ENCODE results near the gene NFATC2. TPM values are rescaled to one million over a fixed set of nuclear protein-coding genes. Genes with fewer than 3 reads are reported as not detected.

The NFATC2 gene
- total and polyA plus RNA-seq, 7 donors: 1.4 to 16.9 (median 5.0) TPM

- H3K4me1 ChIP-seq: no peaks in the 10 kb centered on the region
- H3K27ac ChIP-seq: no peak overlapping the region
- no peaks in the 10 kb centered on the region for H3K9me3 ChIP-seq
- DNase-seq: no peak
- H3K27me3 ChIP-seq: no peaks in the 10 kb centered on the region
- no peak for TF ChIP-seq EP300 (IDR thresholded peaks at IDR 0.05)
- 97 to 98% methylated on average over 64 of the region's 64 CpGs for WGBS, 2 donors
- intact Hi-C loops (cut with DNase I): no loop called here
- no peaks in the 10 kb centered on the region for H3K36me3 ChIP-seq
- no peak overlapping the region for H3K4me3 ChIP-seq
These were observed 19.1 kb downstream of the NFATC2 start for GRCh38 chr20:51523276-51524013.

- TF ChIP-seq CTCF (IDR thresholded peaks at IDR 0.05) (no peak), POLR2A (IDR thresholded peaks at IDR 0.05) (no peak), EP300 (IDR thresholded peaks at IDR 0.05) (no peak), POLR2AphosphoS5 (IDR thresholded peaks at IDR 0.05) (no peak)
- no peak overlapping the region for H3K27ac ChIP-seq
- no peaks in the 10 kb centered on the region for H3K4me1 ChIP-seq
- H3K36me3 ChIP-seq: no peaks in the 10 kb centered on the region
- no peak for DNase-seq
- 96 to 97% methylated on average over 9 of the region's 9 CpGs for WGBS, 2 donors
- H3K27me3 ChIP-seq: no peaks in the 10 kb centered on the region
- H3K4me3 ChIP-seq: no peak overlapping the region
- intact Hi-C loops (cut with DNase I): no loop called here
- no peaks in the 10 kb centered on the region for H3K9me3 ChIP-seq
These were observed 20.3 kb downstream of the NFATC2 start for GRCh38 chr20:51522207-51522606.

GRCh38 chr20:51517839-51518238 lies 24.7 kb downstream of the NFATC2 start:
- no peaks in the 10 kb centered on the region for H3K36me3 ChIP-seq
- WGBS, 2 donors: 79 to 93% methylated on average over 2 of the region's 2 CpGs
- no peak for DNase-seq
- TF ChIP-seq EP300 (IDR thresholded peaks at IDR 0.05) (no peak), POLR2AphosphoS5 (IDR thresholded peaks at IDR 0.05) (no peak), CTCF (IDR thresholded peaks at IDR 0.05) (no peak), POLR2A (IDR thresholded peaks at IDR 0.05) (no peak)
- no peak overlapping the region for H3K27ac ChIP-seq
- H3K27me3 ChIP-seq: no peaks in the 10 kb centered on the region
- intact Hi-C loops (cut with DNase I): no loop called here
- H3K9me3 ChIP-seq: no peaks in the 10 kb centered on the region
- H3K4me3 ChIP-seq: no peak overlapping the region
- H3K4me1 ChIP-seq: no peaks in the 10 kb centered on the region

- Histone ChIP-seq H3K9me3 (no peaks in the 10 kb centered on the region), H3K27ac (no peak overlapping the region), H3K36me3 (no peaks in the 10 kb centered on the region), H3K4me3 (no peak overlapping the region), H3K4me1 (no peaks in the 10 kb centered on the region), H3K27me3 (no peaks in the 10 kb centered on the region)
- TF ChIP-seq EP300 (IDR thresholded peaks at IDR 0.05): no peak
- no peak for DNase-seq
- 95 to 98% methylated on average over 7 of the region's 7 CpGs for WGBS, 2 donors
- intact Hi-C loops (cut with DNase I): no loop called here
These were observed 25.7 kb downstream of the NFATC2 start for GRCh38 chr20:51516855-51517254.

GRCh38 chr20:51514836-51515235 lies 27.7 kb downstream of the NFATC2 start:
- 82 to 94% methylated on average over 7 of the region's 7 CpGs for WGBS, 2 donors
- H3K27ac ChIP-seq: no peak overlapping the region
- H3K4me1 ChIP-seq: no peaks in the 10 kb centered on the region
- DNase-seq: no peak
- intact Hi-C loops (cut with DNase I): no loop called here
- H3K4me3 ChIP-seq: no peak overlapping the region
- H3K36me3 ChIP-seq: no peaks in the 10 kb centered on the region
- H3K9me3 ChIP-seq: no peaks in the 10 kb centered on the region
- no peaks in the 10 kb centered on the region for H3K27me3 ChIP-seq
- TF ChIP-seq POLR2AphosphoS5 (IDR thresholded peaks at IDR 0.05) (no peak), CTCF (IDR thresholded peaks at IDR 0.05) (no peak), EP300 (IDR thresholded peaks at IDR 0.05) (no peak), POLR2A (IDR thresholded peaks at IDR 0.05) (no peak)

- Histone ChIP-seq H3K9me3 (no peaks in the 10 kb centered on the region), H3K27ac (no peak overlapping the region), H3K4me1 (no peaks in the 10 kb centered on the region), H3K27me3 (no peaks in the 10 kb centered on the region), H3K36me3 (no peaks in the 10 kb centered on the region), H3K4me3 (no peak overlapping the region)
- no peak for TF ChIP-seq EP300 (IDR thresholded peaks at IDR 0.05)
- TF ChIP-seq CTCF (IDR thresholded peaks at IDR 0.05): no peak
- TF ChIP-seq POLR2A (IDR thresholded peaks at IDR 0.05): no peak
- no peak for TF ChIP-seq POLR2AphosphoS5 (IDR thresholded peaks at IDR 0.05)
- WGBS, 2 donors: 92 to 93% methylated on average over 3 of the region's 3 CpGs
- intact Hi-C loops (cut with DNase I): no loop called here
- no peak for DNase-seq
These were observed 28.3 kb downstream of the NFATC2 start for GRCh38 chr20:51514249-51514648.
